GM18907 (cell line): ENCODE measurements around the gene PDK3.

Experiments used
- ATAC-seq: cut with Tn5 transposase; IDR thresholded peaks from one replicate; pipeline ENCODE4 v1.9.1; 2021; ENCODE audit warnings: mild to moderate bottlenecking, moderate library complexity; ENCODE audit not compliant: unreplicated experiment

Gene PDK3

DNA sequence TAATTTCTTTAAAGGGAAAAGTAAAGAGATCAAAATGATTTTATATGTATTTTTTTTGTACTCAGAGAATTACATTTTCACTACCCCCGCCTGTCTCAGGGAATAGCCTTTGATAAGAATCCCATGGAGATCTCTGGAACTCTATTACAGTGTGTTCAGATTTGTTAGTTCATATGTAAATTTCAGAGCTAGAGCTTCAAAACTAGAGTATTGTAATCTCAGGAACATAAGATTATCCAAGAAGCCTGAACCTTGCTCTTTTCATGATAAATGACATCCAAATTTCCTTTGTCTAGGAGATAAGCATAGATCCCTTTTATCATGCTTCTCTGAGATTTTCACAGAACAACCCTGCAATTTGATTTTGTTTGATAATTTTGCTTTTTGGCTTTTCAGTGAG, 82.9 kb downstream of the PDK3 start:
- no peak for ATAC-seq

GRCh38 chrX:24550166-24550565, 85.1 kb downstream of the PDK3 start:
- no peak for ATAC-seq

- no peak for ATAC-seq
Measured at GRCh38 chrX:24553011-24553410, 87.9 kb downstream of the PDK3 start.

DNA sequence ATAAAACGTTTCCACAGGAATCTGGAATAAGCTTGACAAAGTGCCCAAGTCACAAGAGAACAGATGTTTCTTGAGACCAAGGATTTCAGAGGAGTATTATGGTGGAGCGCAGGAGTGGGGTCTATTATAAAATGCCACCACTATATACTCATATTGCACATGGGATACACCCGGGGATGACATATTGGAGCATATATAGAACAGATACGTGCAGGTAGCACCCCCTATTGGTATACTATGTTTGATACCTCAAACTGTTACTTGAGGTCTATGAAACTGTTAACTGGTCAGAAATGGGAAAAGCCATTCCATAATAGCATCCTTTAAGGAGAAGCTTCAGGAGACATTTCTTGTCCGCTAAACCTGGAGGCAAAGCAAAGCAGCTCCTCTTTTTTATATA, 96.0 kb downstream of the PDK3 start:
- no peak for ATAC-seq

DNA sequence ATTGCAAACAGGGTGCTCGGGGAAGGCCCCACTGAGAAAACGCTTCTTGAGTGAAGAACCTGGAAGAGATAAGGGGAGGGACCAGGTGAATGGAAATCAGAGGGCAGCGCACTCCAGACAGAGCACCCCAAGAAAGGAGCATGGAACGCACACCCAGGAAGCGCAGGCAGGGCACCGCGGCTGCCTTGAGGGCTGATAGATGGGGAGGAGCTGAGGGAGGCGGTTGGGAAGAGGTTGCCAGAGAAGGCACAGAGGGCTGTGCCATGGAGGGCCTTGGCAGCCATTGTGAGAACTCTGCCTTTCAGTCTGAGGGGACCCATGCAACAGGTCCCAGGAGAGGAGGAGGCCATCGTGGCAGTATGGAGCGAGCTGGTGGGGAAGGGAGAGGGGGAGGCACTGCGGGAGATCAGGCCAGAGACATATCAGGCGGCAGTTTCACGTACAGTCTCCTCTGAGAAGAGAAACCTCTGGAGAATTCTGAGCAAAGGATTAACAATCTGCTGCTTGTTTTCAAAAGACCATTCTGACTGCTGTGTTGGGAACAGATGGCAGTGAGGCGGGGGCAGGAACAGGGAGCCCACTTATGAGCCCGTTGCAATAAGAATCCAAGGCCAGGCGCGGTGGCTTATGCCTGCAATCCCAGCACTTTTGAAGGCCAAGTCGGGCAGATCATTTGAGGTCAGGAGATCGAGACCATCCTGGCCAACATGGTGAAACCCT, 98.4 kb downstream of the PDK3 start:
- no peak for ATAC-seq

- ATAC-seq, result no peak
Measured at GRCh38 chrX:24566240-24566639, 101.2 kb downstream of the PDK3 start.

DNA sequence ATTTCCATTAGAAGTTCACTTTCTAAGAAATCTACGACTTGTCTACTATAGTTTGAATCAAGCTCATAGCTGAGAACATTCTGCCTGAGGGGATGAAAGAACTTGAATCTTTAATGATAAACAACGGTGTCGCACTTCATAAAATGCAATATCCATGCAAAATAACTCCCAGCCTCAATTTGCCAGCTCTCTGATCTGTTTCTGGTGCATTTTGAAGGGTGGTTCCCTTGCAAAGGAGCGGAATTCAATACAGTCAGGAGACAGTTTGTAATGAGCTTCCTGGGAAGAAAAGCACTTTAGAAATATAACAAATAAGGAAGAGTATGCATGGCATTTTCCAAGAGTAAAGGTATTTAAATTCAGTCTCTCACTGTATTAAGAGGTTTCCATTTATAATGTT, 102.1 kb downstream of the PDK3 start:
- ATAC-seq, result no peak

DNA sequence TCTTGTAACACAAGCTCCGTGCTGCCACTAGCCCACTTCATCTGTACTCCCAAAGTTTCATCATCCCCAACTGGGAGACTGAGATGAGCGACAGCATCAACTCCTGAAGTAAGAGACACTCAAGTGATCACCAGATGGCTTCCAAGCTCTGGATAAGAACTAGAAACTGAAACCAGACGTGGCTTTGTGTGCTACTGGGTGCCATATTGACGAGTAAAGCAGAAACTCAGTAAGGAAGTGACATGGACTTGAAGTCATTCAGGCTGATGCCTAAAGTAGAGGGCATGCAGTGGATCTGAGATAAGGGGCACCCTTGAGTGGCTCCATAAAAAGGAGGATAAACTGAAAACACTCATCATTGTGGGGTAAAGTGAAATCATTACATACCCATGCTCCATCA, 109.7 kb downstream of the PDK3 start:
- no peak for ATAC-seq

DNA sequence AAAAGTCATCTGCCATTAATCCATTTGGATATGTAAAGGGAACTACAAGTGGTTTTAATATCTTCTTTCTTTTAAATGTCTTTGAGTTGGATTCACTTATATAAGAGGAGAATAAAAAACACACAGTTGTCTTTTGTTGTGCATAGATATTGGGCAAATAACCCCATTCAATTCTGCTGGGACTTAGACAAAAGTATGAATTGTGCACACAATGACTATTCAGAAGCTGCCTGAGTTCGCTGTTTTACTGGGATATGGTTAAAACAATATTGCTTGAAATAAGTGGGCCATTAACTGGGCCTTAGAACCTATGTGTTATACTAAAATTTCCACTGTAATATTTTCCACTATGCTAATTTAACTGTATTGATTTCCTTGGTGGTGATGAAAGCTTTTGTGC, 110.4 kb downstream of the PDK3 start:
- ATAC-seq, result no peak

DNA sequence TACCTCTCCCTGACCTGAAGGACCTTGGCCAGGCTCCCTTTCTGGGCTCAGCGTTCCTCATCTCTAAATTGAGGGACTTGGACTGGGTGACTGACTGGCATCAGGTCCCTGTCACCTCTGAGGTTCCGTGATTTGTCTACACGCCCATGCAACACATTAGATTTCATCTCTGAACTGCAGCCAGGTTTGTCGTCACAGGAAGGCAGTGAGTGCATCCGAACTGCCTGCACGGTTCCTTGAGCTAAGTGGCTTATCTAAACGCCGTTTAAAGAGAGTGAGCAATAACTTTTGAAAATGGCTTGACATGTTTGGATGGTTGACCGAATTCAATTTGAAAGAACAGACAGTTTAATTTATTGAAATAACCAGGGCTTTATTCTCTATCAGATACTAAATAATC, 112.0 kb downstream of the PDK3 start:
- ATAC-seq, result no peak
